HCT116 (cell line): ENCODE results near the gene GABPB2. TPM values are rescaled to one million over a fixed set of nuclear protein-coding genes. Genes with fewer than 3 reads are reported as not detected.
A peak's percentile ranks its signal among the peaks of the same experiment; 100 is the strongest.

Source experiments
- ATAC-seq: fragments of 200-7000 bp; cut with Tn5 transposase; 2 replicates; pipeline ENCODE4 v1.9.1; 2020; ENCODE audit warnings: mild to moderate bottlenecking, moderate library complexity
- BruUV-seq: library from RNA; stranded (reverse); fragments of 400-500 nt; replicated peaks from 2 replicates; lab custom pipeline; 2021; lab: Mats Ljungman, UMichigan
- CTCF ChIA-PET: fragments of 300-600 bp; sonication (Branson Sonifier 250); formaldehyde crosslinking; loops from one replicate; lab custom pipeline; 2021; ENCODE audit warnings: antibody characterized with exemption; lab: Charles Lee
- POLR2A ChIA-PET: fragments of 300-600, 350-600 bp; sonication (Branson Sonifier 250); formaldehyde crosslinking; loops from one replicate; lab custom pipeline; 2021; ENCODE audit warnings: antibody characterized with exemption; lab: Charles Lee
- RAD21 ChIA-PET, 2 experiments: fragments of 300-600 bp; sonication (Branson Sonifier 250); formaldehyde crosslinking; loops; one replicate each; lab custom pipeline; 2023; ENCODE audit warnings: low total read pairs in 2 of 2; ENCODE audit not compliant: uncharacterized antibody in 2 of 2, unreplicated experiment in 2 of 2, low non-redundant PET in 1 of 2; lab: Charles Lee
- DNase-seq: peaks from one replicate; pipeline ENCODE4 v3.0.0-alpha.2; 2010; ENCODE audit warnings: low read depth, low spot score
- H2AFZ ChIP-seq: fragments of 200-600 bp; shearing (Covaris generic), sonication (generic); 2 replicates; pipeline ENCODE4 v1.6.1; 2017; ENCODE audit warnings: low read depth, mixed run types, mixed read lengths, antibody characterized with exemption, low read length; ENCODE audit not compliant: poor library complexity, severe bottlenecking
- H3K27ac ChIP-seq: 2 replicates; pipeline ENCODE4 v1.5.1; 2012; ENCODE audit warnings: low read depth, low read length
- H3K27me3 ChIP-seq: fragments of 200-600 bp; sonication (generic); 2 replicates; pipeline ENCODE4 v1.6.1; 2016; ENCODE audit warnings: mixed run types, low read length, mixed read lengths; ENCODE audit not compliant: insufficient read depth
- H3K36me3 ChIP-seq, 2 experiments: fragments of 200-500 bp in 1 of 2; fragments of 200-600 bp in 1 of 2; sonication (Bioruptor generic) in 1 of 2; sonication (generic) in 1 of 2; 2 replicates each; pipeline versions ENCODE4 v1.5.1 to v1.6.1; 2014 to 2016; ENCODE audit warnings: low read length in 2 of 2, inconsistent platforms in 1 of 2, mixed read lengths in 1 of 2, mixed run types in 1 of 2; ENCODE audit not compliant: insufficient read depth in 2 of 2, control insufficient read depth in 1 of 2
- H3K4me1 ChIP-seq, 2 experiments: fragments of 200-600 bp in 1 of 2; sonication (generic) in 1 of 2; 2 replicates each; pipeline versions ENCODE4 v1.5.1 to v1.6.1; 2012 to 2017; ENCODE audit warnings: low read length in 2 of 2, inconsistent platforms in 1 of 2, mild to moderate bottlenecking in 1 of 2, mixed read lengths in 1 of 2, mixed run types in 1 of 2, moderate library complexity in 1 of 2; ENCODE audit not compliant: insufficient read depth in 2 of 2, control insufficient read depth in 1 of 2
- H3K4me2 ChIP-seq: fragments of 200-600 bp; sonication (generic); 2 replicates; pipeline ENCODE4 v1.6.1; 2017; ENCODE audit warnings: mixed run types, low read length, mixed read lengths
- H3K4me3 ChIP-seq, 2 experiments: fragments of 200-600 bp in 1 of 2; sonication (generic) in 1 of 2; replicated peaks in 1 of 2; 2 replicates each; pipeline ENCODE4 v1.5.1; 2011 to 2016; ENCODE audit warnings: low read length in 2 of 2, control low read depth in 1 of 2, low read depth in 1 of 2, mild to moderate bottlenecking in 1 of 2, mixed read lengths in 1 of 2, mixed run types in 1 of 2
- H3K79me2 ChIP-seq: fragments of 200-600 bp; sonication (generic); 2 replicates; pipeline ENCODE4 v1.6.1; 2017; ENCODE audit warnings: mild to moderate bottlenecking, mixed run types, low read length, moderate library complexity, mixed read lengths; ENCODE audit not compliant: insufficient read depth
- H3K9ac ChIP-seq: fragments of 200-600 bp; sonication (generic); 2 replicates; pipeline ENCODE4 v1.6.1; 2016; ENCODE audit warnings: low read length, mixed read lengths
- H3K9me2 ChIP-seq: fragments of 200-600 bp; sonication (generic), shearing (Covaris generic); 2 replicates; pipeline ENCODE4 v1.6.1; 2017; ENCODE audit warnings: mixed run types, mild to moderate bottlenecking, moderate library complexity; ENCODE audit not compliant: insufficient read depth
- H3K9me3 ChIP-seq, 2 experiments: fragments of 200-500 bp in 1 of 2; fragments of 200-600 bp in 1 of 2; sonication (Bioruptor generic) in 1 of 2; sonication (generic) in 1 of 2; 2 replicates each; pipeline ENCODE4 v1.6.1; 2014 to 2017; ENCODE audit warnings: low read length in 2 of 2, mixed read lengths in 2 of 2, inconsistent platforms in 1 of 2, low read depth in 1 of 2, mild to moderate bottlenecking in 1 of 2, mixed run types in 1 of 2, moderate library complexity in 1 of 2; ENCODE audit not compliant: control insufficient read depth in 1 of 2, insufficient read depth in 1 of 2
- H4K20me1 ChIP-seq: fragments of 200-600 bp; sonication (generic), shearing (Covaris generic); 2 replicates; pipeline ENCODE4 v1.6.1; 2017; ENCODE audit warnings: mixed run types, mild to moderate bottlenecking, moderate library complexity; ENCODE audit not compliant: insufficient read depth
- CEBPB ChIP-seq: IDR thresholded peaks from 2 replicates; pipeline ENCODE4 v1.6.1; 2012; ENCODE audit warnings: low read depth
- ELF1 ChIP-seq: IDR thresholded peaks from 2 replicates; pipeline ENCODE4 v1.6.1; 2012; ENCODE audit warnings: low read depth, borderline replicate concordance
- TCF7L2 ChIP-seq: IDR thresholded peaks from 2 replicates; pipeline ENCODE4 v1.7.0; 2011; ENCODE audit warnings: borderline replicate concordance, inconsistent platforms; ENCODE audit not compliant: insufficient read depth, insufficient read length; ENCODE audit errors: extremely low read depth
- ZFX ChIP-seq: fragments of 450-650 bp; IDR thresholded peaks from 2 replicates; pipeline ENCODE4 v1.6.1; 2017
- intact Hi-C: fragments of 100-400 bp; cut with micrococcal nuclease; formaldehyde crosslinking; loops from 2 replicates; pipeline ENCODE4 v1.10.0; 2022
- total RNA-seq: library from RNA; stranded (reverse); gene quantifications from one replicate; pipeline ENCODE4 v1.2.1, GENCODE V29; 2021; ENCODE audit not compliant: unreplicated experiment

Gene GABPB2
- total RNA-seq, 1 experiment from 2014 or later, result 7.7 TPM

- H3K4me1 ChIP-seq, result peaks cover 18 to 41% of the 10 kb centered on the region in 2 experiments
- no peaks in the 10 kb centered on the region for H3K27me3 ChIP-seq
- POLR2A ChIA-PET, result interaction anchor here (0.5 to 1.2 kb wide), 3 partner anchors 11 to 331 kb away, joined by 3 read pairs; no protein-coding TSS in a partner anchor
- no peak for ATAC-seq
- CTCF ChIA-PET, result interaction anchor here (1.2 to 2.1 kb wide), 3 partner anchors 9 to 40 kb away, joined by 3 to 9 read pairs (median 4); no protein-coding TSS in a partner anchor
- intact Hi-C loops, result no loop called here
- RAD21 ChIA-PET, result no interaction called here
- H3K36me3 ChIP-seq, result peaks cover 8 to 18% of the 10 kb centered on the region in 2 experiments
- H4K20me1 ChIP-seq, result no peaks in the 10 kb centered on the region; the same call in 1 of the 2 replicates
- peak within 1 kb of the TSS; percentile 90 for H3K27ac ChIP-seq
- H3K4me2 ChIP-seq, result peak within 1 kb of the TSS; percentile 76
- peak within 1 kb of the TSS; percentile 90 for H3K9ac ChIP-seq
- peaks cover 43% of the 10 kb centered on the region for H3K79me2 ChIP-seq
- H3K9me2 ChIP-seq, result no peaks in the 10 kb centered on the region
- DNase-seq, result no peak
- H3K9me3 ChIP-seq, result no peaks in the 10 kb centered on the region
- peak within 1 kb of the TSS; percentile 70 to 96 for H3K4me3 ChIP-seq
- TF ChIP-seq CEBPB, result no peak
- TF ChIP-seq TCF7L2, result peak; percentile 30
- peak within 1 kb of the TSS; percentile 33 for H2AFZ ChIP-seq
- TSS peak; percentile 44 for BruUV-seq
Measured at GRCh38 chr1:151060007-151060656, 10.4 kb upstream of the GABPB2 start, which contains the start of gene MLLT11. Gene MLLT11 (plus strand): TSS chr1:151060397. CDS start chr1:151067225, 6,828 bp downstream.

GRCh38 chr1:151060657-151061421, 9.7 kb upstream of the GABPB2 start:
- H3K4me3 ChIP-seq, result no peak overlapping the region
- no peak overlapping the region for H3K27ac ChIP-seq
- no TSS peak for BruUV-seq
- CTCF ChIA-PET, result interaction anchor here (2.1 kb wide), 1 partner anchor 39 kb away, joined by 9 read pairs; no protein-coding TSS in a partner anchor
- peaks cover 36% of the 10 kb centered on the region for H3K79me2 ChIP-seq
- no peaks in the 10 kb centered on the region for H3K9me3 ChIP-seq
- no peak overlapping the region for H2AFZ ChIP-seq
- POLR2A ChIA-PET, result interaction anchor here (0.5 kb wide), 1 partner anchor 331 kb away, joined by 3 read pairs; no protein-coding TSS in a partner anchor
- H3K9me2 ChIP-seq, result no peaks in the 10 kb centered on the region
- DNase-seq, result no peak
- 0 out of 2 replicates have a peak, but pooled peaks have one; percentile 20 for TF ChIP-seq ZFX
- TF ChIP-seq ELF1, result no peak
- TF ChIP-seq, all 23 proteins: peak for 1
- ATAC-seq, result no peak
- Histone ChIP-seq H3K9ac (no peak overlapping the region), H4K20me1 (no peaks in the 10 kb centered on the region; the same call in 1 of the 2 replicates), H3K4me1 (peaks cover 18 to 38% of the 10 kb centered on the region in 2 experiments), H3K4me2 (peak overlapping the region; percentile 76; the same call in 1 of the 2 replicates), H3K27me3 (no peaks in the 10 kb centered on the region), H3K36me3 (peaks cover 2 to 11% of the 10 kb centered on the region in 2 experiments; a peak in 3 of 4 replicates)
- RAD21 ChIA-PET, result no interaction called here
- intact Hi-C loops, result no loop called here
